HEK293 (cell line): ENCODE measurements around the gene CHSY1.

ENCODE experiments used
- CTCF ChIA-PET: fragments of 350-600 bp; formaldehyde crosslinking; extraction: SDS; loops from one replicate; lab custom pipeline; 2021; ENCODE audit warnings: antibody characterized with exemption; lab: Yijun Ruan, JAX
- POLR2A ChIA-PET: fragments of 300-600 bp; formaldehyde crosslinking; extraction: SDS; loops from one replicate; lab custom pipeline; 2020; ENCODE audit warnings: antibody characterized with exemption, inconsistent platforms; lab: Yijun Ruan, JAX
- H3K27ac ChIP-seq: fragments of 200-500 bp; sonication (Bioruptor generic); 2 replicates; pipeline ENCODE4 v1.5.1; 2014; ENCODE audit warnings: low read depth, low read length, control low read depth, inconsistent platforms; ENCODE audit errors: extremely low read depth
- H3K36me3 ChIP-seq, 2 experiments: fragments of 200-500 bp in 1 of 2; sonication (Bioruptor generic) in 1 of 2; 1 replicate in 1 of 2; 2 replicates in 1 of 2; pipeline ENCODE4 v1.5.1; 2014 to 2017; ENCODE audit warnings: inconsistent platforms in 2 of 2, low read length in 2 of 2; ENCODE audit not compliant: control insufficient read depth in 2 of 2, insufficient read depth in 1 of 2
- H3K4me1 ChIP-seq: fragments of 200-500 bp; sonication (Bioruptor generic); 2 replicates; pipeline ENCODE4 v1.5.1; 2014; ENCODE audit warnings: mild to moderate bottlenecking, low read length, inconsistent platforms; ENCODE audit not compliant: control insufficient read depth, insufficient read depth
- H3K4me3 ChIP-seq: 2 replicates; pipeline ENCODE4 v1.5.1; 2011; ENCODE audit warnings: low read depth, mild to moderate bottlenecking, control low read depth, low read length, moderate library complexity
- H3K9me3 ChIP-seq: fragments of 200-500 bp; sonication (Bioruptor generic); 2 replicates; pipeline ENCODE4 v1.5.1; 2014; ENCODE audit warnings: low read depth, low read length, inconsistent platforms; ENCODE audit not compliant: control insufficient read depth, insufficient read depth
- BCL11B ChIP-seq: fragments of 450-650 bp; formaldehyde crosslinking; IDR thresholded peaks from 2 replicates; pipeline ENCODE4 v1.5.1; 2016; ENCODE audit warnings: low read depth, missing biosample characterization, missing genetic modification characterization
- FEZF1 ChIP-seq: fragments of 450-650 bp; formaldehyde crosslinking; IDR thresholded peaks from 2 replicates; pipeline ENCODE4 v1.5.1; 2016; ENCODE audit warnings: missing biosample characterization, missing genetic modification characterization
- HOXC10 ChIP-seq: sonication (generic); formaldehyde crosslinking; IDR thresholded peaks from 2 replicates; pipeline ENCODE4 v1.8.1; 2023; ENCODE audit warnings: mild to moderate bottlenecking, missing genetic modification reagents
- PRDM1 ChIP-seq: fragments of 450-650 bp; formaldehyde crosslinking; IDR thresholded peaks from 2 replicates; pipeline ENCODE4; 2016; ENCODE audit warnings: missing biosample characterization, missing genetic modification characterization
- ZBTB10 ChIP-seq: fragments of 450-650 bp; formaldehyde crosslinking; IDR thresholded peaks from 2 replicates; pipeline ENCODE4 v1.5.1; 2016; ENCODE audit warnings: missing biosample characterization, missing genetic modification characterization
- ZBTB44 ChIP-seq: fragments of 450-650 bp; IDR thresholded peaks from 2 replicates; pipeline ENCODE4 v1.5.1; 2018; ENCODE audit warnings: missing biosample characterization, mild to moderate bottlenecking, missing genetic modification characterization
- ZBTB48 ChIP-seq: fragments of 450-650 bp; formaldehyde crosslinking; IDR thresholded peaks from 2 replicates; pipeline ENCODE4 v1.5.1; 2016; ENCODE audit warnings: missing biosample characterization, missing genetic modification characterization
- ZBTB7A ChIP-seq: fragments of 450-650 bp; formaldehyde crosslinking; IDR thresholded peaks from 2 replicates; pipeline ENCODE4 v1.5.1; 2016; ENCODE audit warnings: low read depth, missing biosample characterization, missing genetic modification characterization
- ZEB2 ChIP-seq: fragments of 450-650 bp; formaldehyde crosslinking; IDR thresholded peaks from 2 replicates; pipeline ENCODE4 v1.5.1; 2016; ENCODE audit warnings: missing biosample characterization, missing genetic modification characterization
- ZNF121 ChIP-seq: fragments of 450-650 bp; formaldehyde crosslinking; IDR thresholded peaks from 2 replicates; pipeline ENCODE4 v1.5.1; 2016; ENCODE audit warnings: missing biosample characterization, missing genetic modification characterization
- ZNF133 ChIP-seq: fragments of 450-650 bp; formaldehyde crosslinking; IDR thresholded peaks from 2 replicates; pipeline ENCODE4 v1.5.1; 2016; ENCODE audit warnings: missing biosample characterization, missing genetic modification characterization
- ZNF16 ChIP-seq: fragments of 450-650 bp; formaldehyde crosslinking; IDR thresholded peaks from 2 replicates; pipeline ENCODE4 v1.5.1; 2016; ENCODE audit warnings: low read depth, missing biosample characterization, missing genetic modification characterization
- ZNF2 ChIP-seq: fragments of 450-650 bp; formaldehyde crosslinking; IDR thresholded peaks from 2 replicates; pipeline ENCODE4 v1.5.1; 2016; ENCODE audit warnings: missing biosample characterization, missing genetic modification characterization
- ZNF391 ChIP-seq: fragments of 450-650 bp; formaldehyde crosslinking; IDR thresholded peaks from 2 replicates; pipeline ENCODE4 v1.5.1; 2016; ENCODE audit warnings: low read depth, missing biosample characterization, missing genetic modification characterization, borderline replicate concordance
- ZNF558 ChIP-seq: fragments of 450-650 bp; formaldehyde crosslinking; IDR thresholded peaks from 2 replicates; pipeline ENCODE4 v1.5.1; 2016; ENCODE audit warnings: missing biosample characterization, missing genetic modification characterization
- ZNF768 ChIP-seq: fragments of 450-650 bp; formaldehyde crosslinking; IDR thresholded peaks from 2 replicates; pipeline ENCODE4 v1.5.1; 2018; ENCODE audit warnings: missing biosample characterization, mild to moderate bottlenecking, missing genetic modification characterization
- ZSCAN30 ChIP-seq: fragments of 450-650 bp; IDR thresholded peaks from 2 replicates; pipeline ENCODE4 v1.5.1; 2018; ENCODE audit warnings: missing biosample characterization, mild to moderate bottlenecking, missing genetic modification characterization, moderate library complexity
- TF ChIP-seq, protein P1 (sequence below): fragments of 450-650 bp; formaldehyde crosslinking; IDR thresholded peaks from 2 replicates; pipeline ENCODE4 v1.5.1; 2017; ENCODE audit warnings: missing biosample characterization, missing genetic modification characterization
- TF ChIP-seq, protein P2 (sequence below): fragments of 450-650 bp; formaldehyde crosslinking; IDR thresholded peaks from 2 replicates; pipeline ENCODE4 v1.5.1; 2016; ENCODE audit warnings: missing biosample characterization, missing genetic modification characterization, low read depth

The CHSY1 gene

DNA sequence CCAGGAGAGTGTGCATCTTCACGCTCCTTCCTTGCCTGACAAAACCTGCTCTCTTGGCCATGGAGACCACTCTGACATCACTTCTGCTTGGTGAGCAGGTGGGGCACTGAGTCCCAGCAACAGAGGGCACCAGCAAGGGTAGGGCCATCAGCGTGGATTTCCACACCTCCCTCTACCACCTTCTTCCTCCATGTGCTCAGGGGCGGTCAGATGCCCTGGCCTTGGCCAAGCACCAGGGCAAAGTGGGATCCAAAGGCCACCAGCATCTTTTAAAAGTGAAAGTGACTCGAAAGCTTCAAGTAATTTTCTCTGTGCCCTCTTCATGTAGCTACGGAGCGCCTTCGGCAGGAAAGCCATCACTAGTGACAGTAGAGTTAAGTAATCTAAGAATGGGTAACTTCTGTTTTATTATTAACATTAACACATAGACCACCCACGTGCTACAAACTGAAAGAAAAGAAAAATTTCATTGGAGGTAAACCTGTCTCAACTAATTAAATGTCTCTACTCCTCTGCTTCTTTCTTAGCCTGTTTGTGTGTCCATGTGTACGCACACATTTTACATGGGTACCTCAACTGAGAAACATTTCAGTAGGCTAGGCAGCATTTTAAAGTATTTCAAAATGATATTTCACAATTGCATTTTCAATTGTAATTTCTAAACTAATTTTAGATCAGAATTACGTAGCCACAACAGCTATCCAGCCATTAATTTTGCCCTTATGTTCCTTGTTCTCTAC is 57.9 kb downstream of the CHSY1 start (continued):
- TF ChIP-seq PRDM1 (tag by site-specific recombination), result no peak
- TF ChIP-seq ZBTB44 (tag by site-specific recombination), result no peak

GRCh38 chr15:101193120-101193644 is 58.7 kb downstream of the CHSY1 start:
- TF ChIP-seq, protein P1, sequence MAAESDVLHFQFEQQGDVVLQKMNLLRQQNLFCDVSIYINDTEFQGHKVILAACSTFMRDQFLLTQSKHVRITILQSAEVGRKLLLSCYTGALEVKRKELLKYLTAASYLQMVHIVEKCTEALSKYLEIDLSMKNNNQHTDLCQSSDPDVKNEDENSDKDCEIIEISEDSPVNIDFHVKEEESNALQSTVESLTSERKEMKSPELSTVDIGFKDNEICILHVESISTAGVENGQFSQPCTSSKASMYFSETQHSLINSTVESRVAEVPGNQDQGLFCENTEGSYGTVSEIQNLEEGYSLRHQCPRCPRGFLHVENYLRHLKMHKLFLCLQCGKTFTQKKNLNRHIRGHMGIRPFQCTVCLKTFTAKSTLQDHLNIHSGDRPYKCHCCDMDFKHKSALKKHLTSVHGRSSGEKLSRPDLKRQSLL (tag by site-specific recombination), result no peak
- no peak for TF ChIP-seq ZNF558
- TF ChIP-seq ZNF121 (tag by site-specific recombination), result no peak
- no peak for TF ChIP-seq ZSCAN30 (tag by site-specific recombination)
- no peak for TF ChIP-seq BCL11B (tag by site-specific recombination)
- TF ChIP-seq, protein P2, sequence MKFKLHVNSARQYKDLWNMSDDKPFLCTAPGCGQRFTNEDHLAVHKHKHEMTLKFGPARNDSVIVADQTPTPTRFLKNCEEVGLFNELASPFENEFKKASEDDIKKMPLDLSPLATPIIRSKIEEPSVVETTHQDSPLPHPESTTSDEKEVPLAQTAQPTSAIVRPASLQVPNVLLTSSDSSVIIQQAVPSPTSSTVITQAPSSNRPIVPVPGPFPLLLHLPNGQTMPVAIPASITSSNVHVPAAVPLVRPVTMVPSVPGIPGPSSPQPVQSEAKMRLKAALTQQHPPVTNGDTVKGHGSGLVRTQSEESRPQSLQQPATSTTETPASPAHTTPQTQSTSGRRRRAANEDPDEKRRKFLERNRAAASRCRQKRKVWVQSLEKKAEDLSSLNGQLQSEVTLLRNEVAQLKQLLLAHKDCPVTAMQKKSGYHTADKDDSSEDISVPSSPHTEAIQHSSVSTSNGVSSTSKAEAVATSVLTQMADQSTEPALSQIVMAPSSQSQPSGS (tag by site-specific recombination), result no peak
- no peak for TF ChIP-seq ZNF16
- TF ChIP-seq ZNF2 (tag by site-specific recombination), result no peak
- no peak for TF ChIP-seq ZNF391 (tag by site-specific recombination)
- no peak for TF ChIP-seq FEZF1
- no peak for TF ChIP-seq HOXC10 (CRISPR knock-in tag)
- Histone ChIP-seq H3K9me3 (no peaks in the 10 kb centered on the region), H3K4me3 (no peak overlapping the region), H3K27ac (no peak overlapping the region), H3K36me3 (no peaks in the 10 kb centered on the region; a peak in 1 of 3 replicates), H3K4me1 (peaks cover 4% of the 10 kb centered on the region)
- CTCF ChIA-PET, result interaction anchor here (0.6 to 1.6 kb wide), 3 partner anchors 16 to 65 kb away, joined by 3 read pairs; no protein-coding TSS in a partner anchor
- POLR2A ChIA-PET, result interaction anchor here (1.0 kb wide), 1 partner anchor 9 kb away, joined by 3 read pairs; no protein-coding TSS in a partner anchor

DNA sequence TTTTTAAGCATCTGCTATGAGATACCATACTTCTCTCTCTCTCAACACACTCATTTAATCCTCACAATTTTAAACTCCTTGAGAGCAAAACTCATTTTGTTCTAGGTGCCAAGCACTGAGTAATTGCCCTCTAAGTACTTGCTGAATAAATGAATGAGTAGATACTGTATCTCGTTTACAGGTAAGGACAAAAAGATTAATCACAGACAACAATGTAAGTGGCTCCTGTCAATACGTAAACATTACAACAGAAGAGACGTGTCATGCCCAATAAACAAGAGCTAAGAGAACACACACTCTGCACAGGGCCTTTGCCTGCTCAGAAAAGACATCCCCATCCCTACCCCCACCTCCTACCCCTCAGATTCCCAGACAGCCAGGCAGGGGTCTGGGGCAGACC is 59.8 kb downstream of the CHSY1 start:
- TF ChIP-seq ZBTB10, result no peak
- no peak for TF ChIP-seq ZEB2
- no peak for TF ChIP-seq ZNF133 (tag by site-specific recombination)
- no peak for TF ChIP-seq ZBTB48 (tag by site-specific recombination)
- TF ChIP-seq ZNF768 (tag by site-specific recombination), result no peak
- no peak for TF ChIP-seq ZBTB7A
- POLR2A ChIA-PET, result interaction anchor here (1.0 kb wide), 1 partner anchor 10 kb away, joined by 3 read pairs; no protein-coding TSS in a partner anchor
- Histone ChIP-seq H3K4me1 (peaks cover 4% of the 10 kb centered on the region), H3K36me3 (no peaks in the 10 kb centered on the region; a peak in 1 of 3 replicates), H3K4me3 (no peak overlapping the region), H3K27ac (no peak overlapping the region), H3K9me3 (no peaks in the 10 kb centered on the region)
- CTCF ChIA-PET, result interaction anchor here (1.2 kb wide), 1 partner anchor 66 kb away, joined by 3 read pairs; no protein-coding TSS in a partner anchor
